Natural killer cell (primary cell): ENCODE results near the gene MTRR. TPM values are rescaled to one million over a fixed set of nuclear protein-coding genes. Genes with fewer than 3 reads are reported as not detected.

Experiments used
- ATAC-seq, 3 donors: fragments of 150-1000 bp in 2 of 3; fragments of 200-7000 bp in 1 of 3; cut with Tn5 transposase; 1 replicate in 1 of 3; 2 replicates in 2 of 3; pipeline ENCODE4 v1.10.0; 2021; ENCODE audit warnings: mild to moderate bottlenecking in 2 of 3, moderate library complexity in 2 of 3
- DNase-seq, 2 donors: peaks; one replicate each; pipeline versions ENCODE4 v3.0.0 to v3.0.0-alpha.2; 2013 to 2021; ENCODE audit warnings: mixed read lengths in 1 of 2
- H3K27ac ChIP-seq: one replicate; pipeline ENCODE4 v1.5.1; 2013; ENCODE audit warnings: mild to moderate bottlenecking, low read length
- H3K27me3 ChIP-seq: one replicate; pipeline ENCODE4 v1.6.1; 2013; ENCODE audit warnings: low read length; ENCODE audit not compliant: control insufficient read depth, insufficient read depth
- H3K36me3 ChIP-seq: one replicate; pipeline ENCODE4 v1.6.1; 2013; ENCODE audit warnings: low read length; ENCODE audit not compliant: control insufficient read depth, insufficient read depth
- H3K4me1 ChIP-seq: one replicate; pipeline ENCODE4 v1.6.1; 2013; ENCODE audit warnings: low read length; ENCODE audit not compliant: control insufficient read depth, insufficient read depth
- H3K4me3 ChIP-seq: one replicate; pipeline ENCODE4 v1.5.1; 2013; ENCODE audit warnings: low read length
- H3K9me3 ChIP-seq: one replicate; pipeline ENCODE4 v1.6.1; 2013; ENCODE audit warnings: low read length; ENCODE audit not compliant: control insufficient read depth, insufficient read depth
- H3K27ac Mint-ChIP-seq, 2 donors: one replicate each; pipeline ENCODE4 v1.8.0; 2022; ENCODE audit warnings: mild to moderate bottlenecking in 2 of 2, mixed read lengths in 2 of 2, moderate library complexity in 1 of 2
- H3K27me3 Mint-ChIP-seq, 2 donors: one replicate each; pipeline ENCODE4 v1.8.0; 2022; ENCODE audit warnings: low read depth in 2 of 2, mixed read lengths in 2 of 2
- H3K36me3 Mint-ChIP-seq: one replicate; pipeline ENCODE4 v1.8.0; 2022; ENCODE audit warnings: mixed read lengths
- H3K4me1 Mint-ChIP-seq, 2 donors: one replicate each; pipeline ENCODE4 v1.8.0; 2022; ENCODE audit warnings: mixed read lengths in 2 of 2
- H3K4me3 Mint-ChIP-seq: one replicate; pipeline ENCODE4 v1.8.0; 2022; ENCODE audit warnings: mild to moderate bottlenecking, moderate library complexity, mixed read lengths
- H3K9me3 Mint-ChIP-seq, 2 donors: one replicate each; pipeline ENCODE4 v1.8.0; 2022; ENCODE audit warnings: mixed read lengths in 2 of 2
- CTCF ChIP-seq: fragments of 200-600 bp; IDR thresholded peaks from one replicate; pipeline ENCODE4 v1.8.0; 2022; ENCODE audit warnings: antibody characterized with exemption
- WGBS: methylation state at CpG from one replicate; pipeline ENCODE4 v1.1.7; 2013; ENCODE audit warnings: missing lambda C conversion rate; ENCODE audit not compliant: insufficient coverage; 5-methylcytosine and 5-hydroxymethylcytosine counted together
- intact Hi-C: fragments of 100-400 bp; cut with micrococcal nuclease; formaldehyde crosslinking; loops from one replicate; pipeline ENCODE4 v1.14.2; 2022
- total RNA-seq, 4 donors: library from RNA; stranded (reverse); fragments of 120-200 nt in 1 of 4; gene quantifications; one replicate each; pipeline versions ENCODE4 v1.2.3 to v1.2.4, GENCODE V29; 2013 to 2022

MTRR gene
- total RNA-seq, 3 donors from 2014 or later (not counting 1 experiment from before 2014, with no cell fraction given): 55.7 to 78.4 (median 69.9) TPM

GRCh38 chr5:7844901-7845300, 24.0 kb upstream of the MTRR start:
- ATAC-seq (no peak), DNase-seq (no peak)
- H3K4me3 Mint-ChIP-seq: no peak overlapping the region
- no peak overlapping the region for H3K27ac ChIP-seq
- H3K27me3 ChIP-seq: peaks cover 5% of the 10 kb centered on the region
- H3K9me3 Mint-ChIP-seq: no peaks in the 10 kb centered on the region
- H3K27me3 Mint-ChIP-seq: peaks cover 24 to 30% of the 10 kb centered on the region in 2 donors
- no peak overlapping the region for H3K27ac Mint-ChIP-seq
- peaks cover 6% of the 10 kb centered on the region for H3K4me1 ChIP-seq
- no peak overlapping the region for H3K4me3 ChIP-seq
- peaks cover 0 to 8% of the 10 kb centered on the region in 2 donors for H3K4me1 Mint-ChIP-seq
- no peak for TF ChIP-seq CTCF
- no peaks in the 10 kb centered on the region for H3K9me3 ChIP-seq
- H3K36me3 ChIP-seq: no peaks in the 10 kb centered on the region
- intact Hi-C loops: no loop called here
- H3K36me3 Mint-ChIP-seq: no peaks in the 10 kb centered on the region

- H3K4me3 ChIP-seq: no peak overlapping the region
- no peaks in the 10 kb centered on the region for H3K9me3 ChIP-seq
- no peaks in the 10 kb centered on the region for H3K36me3 ChIP-seq
- H3K27me3 ChIP-seq: peaks cover 8% of the 10 kb centered on the region
- 93% methylated on average over 7 of the region's 7 CpGs for WGBS
- Mint-ChIP-seq H3K4me1 (peaks cover 0 to 10% of the 10 kb centered on the region in 2 donors), H3K9me3 (no peaks in the 10 kb centered on the region), H3K36me3 (no peaks in the 10 kb centered on the region), H3K27ac (no peak overlapping the region), H3K4me3 (no peak overlapping the region), H3K27me3 (peaks cover 25 to 27% of the 10 kb centered on the region in 2 donors)
- DNase-seq (no peak), ATAC-seq (no peak)
- intact Hi-C loops: no loop called here
- no peak overlapping the region for H3K27ac ChIP-seq
- peaks cover 11% of the 10 kb centered on the region for H3K4me1 ChIP-seq
- TF ChIP-seq CTCF: no peak
Measured at GRCh38 chr5:7845557-7845956, 23.4 kb upstream of the MTRR start.

- no peak for DNase-seq
- Mint-ChIP-seq H3K36me3 (no peaks in the 10 kb centered on the region), H3K27ac (no peak overlapping the region), H3K4me3 (no peak overlapping the region), H3K4me1 (peaks cover 3 to 15% of the 10 kb centered on the region in 2 donors), H3K27me3 (peaks cover 19 to 20% of the 10 kb centered on the region in 2 donors), H3K9me3 (no peaks in the 10 kb centered on the region)
- no peak for TF ChIP-seq CTCF
- Histone ChIP-seq H3K27me3 (peaks cover 10% of the 10 kb centered on the region), H3K9me3 (no peaks in the 10 kb centered on the region), H3K27ac (no peak overlapping the region), H3K36me3 (no peaks in the 10 kb centered on the region), H3K4me1 (peaks cover 14% of the 10 kb centered on the region), H3K4me3 (no peak overlapping the region)
- WGBS: 92% methylated on average over 3 of the region's 5 CpGs
- no peak for ATAC-seq
- intact Hi-C loops: no loop called here
Measured at GRCh38 chr5:7846327-7846726, 22.6 kb upstream of the MTRR start.

- no peak overlapping the region for H3K4me3 Mint-ChIP-seq
- H3K36me3 ChIP-seq: no peaks in the 10 kb centered on the region
- TF ChIP-seq CTCF: no peak
- no peaks in the 10 kb centered on the region for H3K9me3 ChIP-seq
- H3K4me1 Mint-ChIP-seq: peaks cover 15 to 31% of the 10 kb centered on the region in 2 donors
- intact Hi-C loops: no loop called here
- no peak overlapping the region for H3K4me3 ChIP-seq
- no peak for ATAC-seq
- H3K9me3 Mint-ChIP-seq: no peaks in the 10 kb centered on the region
- no peak for DNase-seq
- no peak overlapping the region for H3K27ac ChIP-seq
- H3K4me1 ChIP-seq: peaks cover 25% of the 10 kb centered on the region
- H3K36me3 Mint-ChIP-seq: no peaks in the 10 kb centered on the region
- H3K27me3 ChIP-seq: peaks cover 10% of the 10 kb centered on the region
- WGBS: 83% methylated on average over 2 of the region's 2 CpGs
- no peak overlapping the region for H3K27ac Mint-ChIP-seq
- peaks cover 14 to 16% of the 10 kb centered on the region in 2 donors for H3K27me3 Mint-ChIP-seq
Measured at GRCh38 chr5:7848296-7848695, 20.7 kb upstream of the MTRR start.
